HG03354 (cell line): ENCODE measurements around the gene MS4A18.
"Not testable (repeated sequence)": the region's sequence is repeated elsewhere in the genome, so short reads cannot be mapped to it uniquely, and the experiment has no call there.

Source experiments
- ATAC-seq: cut with Tn5 transposase; IDR thresholded peaks from one replicate; pipeline ENCODE4 v1.9.1; 2021; ENCODE audit warnings: mild to moderate bottlenecking; ENCODE audit not compliant: unreplicated experiment, poor library complexity, severe bottlenecking

MS4A18 gene

GRCh38 chr11:60724420-60724819 lies at the start of gene MS4A18:
Gene MS4A18 (plus strand): TSS chr11:60724720.
- ATAC-seq = no peak

- ATAC-seq = not testable (repeated sequence)
Measured at GRCh38 chr11:60678231-60678630, 46.3 kb upstream of the MS4A18 start.

- no peak for ATAC-seq
Measured at GRCh38 chr11:60679879-60680278, 44.6 kb upstream of the MS4A18 start.

GRCh38 chr11:60680455-60681119 lies 43.9 kb upstream of the MS4A18 start:
- ATAC-seq = no peak

GRCh38 chr11:60684541-60684848 lies 40.0 kb upstream of the MS4A18 start:
- peak; percentile 46 for ATAC-seq

- no peak for ATAC-seq
Measured at GRCh38 chr11:60691661-60692060, 32.9 kb upstream of the MS4A18 start.

DNA sequence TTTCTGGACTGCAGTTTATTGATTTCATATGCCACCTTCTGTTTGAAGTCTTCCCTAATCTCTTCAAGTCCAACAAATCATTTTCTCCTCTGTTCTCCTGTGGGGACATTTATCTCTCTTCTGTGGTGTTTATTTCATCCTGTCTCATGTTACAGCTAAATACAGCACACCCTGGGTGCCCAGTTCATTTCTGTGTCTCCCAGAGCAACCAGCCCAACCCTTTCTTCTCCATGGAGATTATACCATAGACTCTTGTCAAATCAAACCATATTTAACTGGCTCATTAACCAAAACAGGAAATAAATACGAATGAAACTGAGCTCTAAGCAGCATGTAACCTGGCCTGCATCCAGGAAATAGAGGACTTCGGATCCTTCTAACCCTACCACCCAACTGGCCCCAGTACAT lies 25.2 kb upstream of the MS4A18 start, which contains the start of gene MS4A8:
MS4A8 (plus strand) TSS at position 329 of the 408 bp plus-strand sequence. CDS start 1,249 bp downstream, outside the sequence.
- no peak for ATAC-seq

DNA sequence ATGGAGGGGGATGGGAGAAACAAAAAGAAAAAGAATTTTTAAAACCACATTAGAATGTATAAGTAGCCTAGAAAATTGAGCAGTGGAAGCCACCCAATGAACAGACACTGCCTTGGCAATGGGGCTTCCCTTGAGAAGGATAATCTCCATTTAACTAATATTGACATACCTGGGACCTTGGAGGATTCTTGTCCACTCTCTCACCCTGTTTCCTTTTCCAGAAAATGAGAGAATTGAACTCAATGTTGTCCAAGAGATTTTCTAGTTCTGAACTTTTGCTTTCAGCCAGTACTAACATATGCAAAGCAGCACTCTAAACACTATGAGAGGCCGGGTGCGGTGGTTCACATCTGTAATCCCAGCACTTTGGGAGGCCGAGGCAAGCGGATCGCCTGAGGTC lies 24.6 kb upstream of the MS4A18 start:
- no peak for ATAC-seq

DNA sequence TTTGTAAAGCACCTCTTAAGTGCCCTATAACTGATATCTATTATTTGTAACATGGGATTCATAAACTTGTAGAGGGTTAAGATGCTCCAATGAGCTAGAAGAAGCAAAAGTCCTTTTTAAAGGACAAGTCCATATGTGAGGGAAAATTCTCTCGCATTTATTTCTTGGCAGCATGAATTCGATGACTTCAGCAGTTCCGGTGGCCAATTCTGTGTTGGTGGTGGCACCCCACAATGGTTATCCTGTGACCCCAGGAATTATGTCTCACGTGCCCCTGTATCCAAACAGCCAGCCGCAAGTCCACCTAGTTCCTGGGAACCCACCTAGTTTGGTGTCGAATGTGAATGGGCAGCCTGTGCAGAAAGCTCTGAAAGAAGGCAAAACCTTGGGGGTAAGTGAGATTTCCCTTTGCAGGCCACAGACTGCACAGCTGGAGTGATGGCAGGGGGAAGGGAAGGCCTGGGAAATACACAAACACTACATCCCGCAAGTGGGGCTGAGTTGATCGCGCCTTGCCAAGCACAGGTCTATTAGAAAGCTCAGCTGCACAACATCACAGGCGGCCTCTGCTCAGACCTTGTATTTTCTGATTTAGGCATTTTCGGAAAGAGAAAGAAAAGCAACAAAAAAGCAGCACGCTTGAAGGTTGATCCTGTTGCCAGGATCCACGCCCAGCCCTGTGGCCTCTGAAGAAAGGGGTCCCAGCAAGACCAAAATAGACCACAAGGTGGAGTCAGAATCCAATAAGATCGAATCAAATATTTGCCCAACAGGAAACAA lies 23.6 kb upstream of the MS4A18 start:
- no peak for ATAC-seq

GRCh38 chr11:60701469-60701818 lies 23.1 kb upstream of the MS4A18 start:
- ATAC-seq = no peak

DNA sequence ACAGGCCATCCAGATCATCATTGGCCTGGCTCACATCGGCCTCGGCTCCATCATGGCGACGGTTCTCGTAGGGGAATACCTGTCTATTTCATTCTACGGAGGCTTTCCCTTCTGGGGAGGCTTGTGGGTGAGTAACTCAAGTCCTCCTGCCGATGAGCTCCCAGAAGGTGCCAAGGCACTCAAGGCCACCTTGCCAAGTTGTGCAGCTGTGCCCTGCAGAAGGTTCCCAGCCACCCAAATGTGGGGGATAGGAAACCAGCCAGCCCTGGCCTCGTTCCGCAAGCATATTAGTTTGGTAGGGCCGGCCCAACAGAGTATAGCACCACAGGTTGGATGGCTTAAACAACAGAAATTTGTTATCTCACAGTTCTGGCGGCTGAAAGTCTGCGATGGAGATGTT lies 21.1 kb upstream of the MS4A18 start:
- no peak for ATAC-seq

DNA sequence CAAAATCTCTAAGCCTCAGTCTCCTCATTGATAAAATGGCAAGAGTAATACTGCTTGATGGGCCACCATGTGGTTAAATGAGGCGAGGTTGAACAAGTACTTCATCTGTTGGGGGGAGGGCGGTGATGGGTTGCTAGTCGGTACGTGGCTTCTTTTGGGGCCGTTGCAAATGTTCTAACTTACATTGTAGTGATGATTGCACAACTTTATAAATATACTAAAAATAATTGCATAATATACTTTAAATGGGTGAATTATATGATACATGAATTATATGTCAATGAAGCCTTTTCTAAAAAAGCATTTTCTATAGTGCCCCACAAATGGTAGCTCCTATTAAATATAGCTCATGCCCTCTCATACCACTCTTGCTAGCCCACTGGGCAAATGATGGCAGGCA lies 18.6 kb upstream of the MS4A18 start:
- no peak for ATAC-seq

- ATAC-seq = no peak
Measured at GRCh38 chr11:60706931-60707330, 17.6 kb upstream of the MS4A18 start.

- ATAC-seq = no peak
Measured at GRCh38 chr11:60710482-60710881, 14.0 kb upstream of the MS4A18 start.

DNA sequence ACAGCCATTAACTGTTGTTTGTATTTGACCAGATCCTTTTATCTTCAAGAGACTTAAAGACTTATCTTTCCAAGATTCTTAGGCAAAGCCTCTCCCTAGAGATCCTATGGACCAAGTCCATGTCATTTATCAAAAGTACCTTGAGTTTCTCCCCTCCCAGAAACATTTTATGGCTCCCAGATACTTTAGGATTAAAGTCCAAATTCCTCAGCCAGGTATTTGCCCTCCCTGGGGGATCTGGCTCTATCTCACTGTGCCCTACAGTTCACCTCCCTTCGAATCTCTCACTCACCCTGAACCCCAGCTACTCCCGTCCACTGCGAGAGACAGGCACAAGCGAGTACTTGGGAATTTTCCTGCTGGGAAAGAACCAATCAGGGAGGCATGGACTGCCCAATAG lies 13.2 kb upstream of the MS4A18 start:
- no peak for ATAC-seq

DNA sequence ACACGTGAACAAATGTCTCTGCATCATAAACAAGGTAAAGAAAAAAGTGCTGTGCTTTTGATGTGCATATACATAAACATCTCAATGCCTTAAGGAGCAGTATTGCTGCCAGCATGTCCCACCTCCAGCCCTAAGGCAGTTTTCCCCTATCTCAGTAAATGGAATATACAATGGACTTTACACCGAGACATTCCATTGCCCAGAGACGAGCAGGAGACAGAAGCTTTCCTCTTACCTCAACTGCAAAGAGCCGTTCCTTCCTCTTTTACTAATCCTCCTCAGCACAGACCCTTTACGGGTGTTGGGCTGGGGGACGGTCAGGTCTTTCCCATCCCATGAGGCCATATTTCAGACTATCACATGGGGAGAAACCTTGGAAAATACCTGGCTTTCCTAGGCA lies 11.1 kb upstream of the MS4A18 start:
- ATAC-seq = not testable (repeated sequence)

DNA sequence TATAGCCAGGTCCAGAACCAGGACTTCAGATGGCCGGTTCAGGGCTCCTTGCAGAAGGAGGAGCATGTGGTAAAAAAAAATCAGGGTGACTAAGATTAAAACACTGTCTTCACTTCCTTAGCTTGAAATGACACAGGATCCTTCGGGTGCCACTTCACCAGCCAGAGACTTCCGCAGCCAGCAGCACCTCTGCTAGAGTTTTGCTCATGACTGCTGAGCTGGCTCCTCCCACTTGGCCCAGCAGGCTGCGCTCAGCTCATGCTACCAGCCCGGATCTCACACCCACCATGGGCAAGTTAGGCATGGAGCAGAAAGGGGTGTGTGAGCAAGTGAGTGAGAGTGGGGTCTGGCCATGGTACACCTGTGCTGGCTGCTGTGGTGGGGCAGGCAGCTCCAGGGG lies 6.6 kb upstream of the MS4A18 start:
- ATAC-seq = no peak

DNA sequence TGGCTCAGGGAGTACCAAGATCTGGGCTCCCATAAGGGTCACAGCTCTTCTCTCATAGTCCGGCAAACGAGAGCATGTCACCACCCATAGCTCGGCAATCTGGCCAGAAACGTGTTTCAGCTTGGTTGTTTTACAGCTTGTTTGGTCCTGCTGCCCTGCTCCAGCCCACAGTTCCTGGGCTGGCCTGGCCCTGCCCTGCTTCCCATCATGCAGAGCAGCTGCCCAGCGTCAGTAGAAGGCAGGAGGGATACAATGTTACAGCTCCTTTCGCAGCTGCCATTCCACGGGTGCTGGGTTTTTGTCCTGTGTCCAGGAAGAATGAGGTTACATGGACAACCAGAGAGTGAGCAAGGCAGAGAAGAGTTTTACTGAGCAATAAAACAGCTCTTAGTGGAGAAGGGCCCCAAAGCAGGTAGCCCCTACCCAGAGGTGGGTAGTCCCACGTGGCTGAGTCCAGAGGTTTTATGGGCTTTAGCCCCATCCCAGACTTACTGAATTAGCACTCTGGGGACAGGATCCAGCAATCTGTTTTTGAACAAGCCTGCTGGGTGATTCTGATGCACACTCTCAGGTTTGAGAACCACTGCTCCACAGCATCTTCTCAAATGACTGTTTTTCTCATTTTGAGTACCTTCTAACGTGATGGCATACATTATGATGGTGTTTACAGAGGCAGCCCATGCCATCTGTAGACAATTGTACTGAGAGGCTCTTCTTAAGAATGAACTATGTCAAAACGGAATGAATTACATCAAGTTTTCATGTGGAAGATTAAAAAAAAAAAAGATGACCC lies 5.8 kb upstream of the MS4A18 start:
- ATAC-seq = no peak

DNA sequence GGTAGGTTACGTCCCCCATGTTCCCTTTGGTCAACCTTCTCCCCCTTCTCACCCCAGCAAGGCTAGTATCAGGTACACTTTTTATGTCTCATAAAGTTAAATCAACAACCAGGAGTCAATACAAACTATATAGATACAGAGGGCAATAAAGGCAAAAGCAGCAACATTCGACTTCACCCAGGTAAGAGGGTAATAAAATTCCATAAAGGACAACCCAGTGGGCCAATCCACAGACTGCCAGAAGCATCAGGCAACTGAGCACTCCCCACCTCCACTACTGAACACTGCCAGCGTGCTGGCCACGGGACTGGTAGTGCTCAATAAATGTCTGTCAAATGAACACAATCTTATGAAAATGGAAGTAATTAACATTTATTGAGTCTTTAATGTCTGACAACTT lies 5.1 kb upstream of the MS4A18 start:
- ATAC-seq = no peak

GRCh38 chr11:60720460-60720859 lies 4.1 kb upstream of the MS4A18 start:
- no peak for ATAC-seq

GRCh38 chr11:60725592-60725991 lies 1.1 kb downstream of the MS4A18 start:
- ATAC-seq = no peak
